Cerebellar cortex (tissue), 1 donor: Measurements from ENCODE around the gene CHAT.
A peak's percentile ranks its signal among the peaks of the same experiment; 100 is the strongest.

Experiments
- DNase-seq: peaks from one replicate; pipeline ENCODE4 v3.0.0-alpha.2; 2015; ENCODE audit warnings: low spot score

Gene CHAT

DNA sequence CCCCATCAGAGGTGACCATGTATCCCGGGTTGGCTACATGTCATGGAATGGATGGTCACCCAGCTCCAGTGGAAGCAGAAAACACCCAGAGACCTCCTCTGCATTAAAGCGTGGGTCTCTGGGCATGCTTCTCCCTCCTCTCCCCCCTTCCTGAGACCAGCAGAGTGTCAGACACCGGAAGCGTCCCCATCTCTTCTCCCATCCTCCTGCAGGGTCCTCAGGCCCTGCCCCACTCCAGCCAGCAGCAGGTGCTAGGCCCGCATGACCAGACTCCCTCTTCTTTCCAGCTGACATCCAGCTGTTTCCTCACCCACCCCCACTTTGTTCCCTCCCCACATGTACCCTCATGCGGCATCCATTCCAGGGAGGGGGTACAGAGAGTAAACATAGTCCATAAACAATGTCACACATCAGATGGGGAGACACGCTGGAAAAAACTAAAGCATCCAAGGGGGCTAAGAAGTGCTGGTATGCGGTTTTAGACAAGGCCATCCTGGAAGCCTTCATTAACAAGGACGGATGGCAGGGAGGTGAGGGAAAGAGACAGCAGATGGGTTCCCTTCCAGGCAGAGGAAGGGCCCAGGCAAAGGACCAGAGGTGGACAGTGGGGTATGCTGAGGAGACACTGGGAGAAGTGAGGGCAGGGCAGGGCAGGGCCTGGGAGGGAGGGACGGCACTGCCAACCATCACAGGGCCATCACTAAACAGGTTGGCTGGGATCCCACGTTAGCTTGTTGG, 16.2 kb upstream of the CHAT start:
- no peak for DNase-seq

DNA sequence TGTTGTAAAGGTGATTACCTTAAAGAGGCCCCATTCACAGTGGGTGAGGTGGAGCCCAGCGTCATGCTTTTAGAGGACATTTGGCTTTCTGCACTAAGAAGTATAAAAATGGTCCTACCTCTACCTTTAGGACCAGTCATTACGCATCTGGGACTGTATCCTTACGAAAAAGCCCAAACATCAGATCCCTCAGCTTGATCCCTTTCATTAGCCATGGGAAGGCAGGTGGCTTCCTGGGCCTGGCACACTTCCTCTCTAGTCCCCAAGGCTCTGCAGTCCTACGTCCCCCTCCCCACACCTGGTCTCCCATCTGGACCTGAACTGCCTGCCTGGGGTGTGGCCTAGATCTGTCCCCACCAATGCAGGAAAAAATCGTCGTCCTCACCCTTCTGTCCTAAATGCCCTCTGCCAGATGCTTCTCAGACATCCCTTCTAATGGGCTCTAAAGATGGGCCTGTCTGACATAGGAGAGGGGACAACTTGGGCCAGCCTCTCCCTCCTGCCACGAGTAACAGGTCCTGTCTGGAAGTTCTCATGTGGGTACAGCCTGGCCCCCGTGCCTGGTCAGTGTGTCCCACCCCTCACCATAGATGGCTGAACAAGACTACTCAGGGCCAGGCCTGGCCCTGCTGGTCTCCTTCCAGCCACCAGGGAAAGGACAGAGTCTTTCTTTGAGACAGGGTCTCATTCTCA, 15.5 kb upstream of the CHAT start:
- DNase-seq, result no peak

GRCh38 chr10:49598986-49599385, 14.9 kb upstream of the CHAT start:
- DNase-seq, result no peak

DNA sequence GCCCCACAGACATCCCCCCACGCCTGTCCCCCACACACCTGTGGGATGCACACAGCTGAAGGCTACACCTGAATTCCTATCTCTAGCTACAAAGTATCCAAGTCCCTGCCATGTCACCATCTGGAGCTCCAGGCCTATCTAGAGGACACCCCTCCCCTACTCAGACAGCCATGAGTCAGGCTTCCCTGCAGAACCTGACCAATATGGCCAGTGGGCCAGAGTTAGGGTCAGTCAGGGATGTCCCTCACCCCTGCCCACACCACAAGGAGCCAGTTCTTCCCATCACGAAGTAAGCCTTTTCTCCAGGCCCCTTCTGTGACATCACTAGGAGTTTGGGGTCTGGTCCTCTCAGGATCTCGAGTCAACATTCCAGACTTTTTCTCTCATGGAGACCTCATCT, 14.3 kb upstream of the CHAT start:
- DNase-seq, result no peak

GRCh38 chr10:49600046-49600445, 13.8 kb upstream of the CHAT start:
- no peak for DNase-seq

- DNase-seq, result no peak
Measured at GRCh38 chr10:49600781-49601400, 12.9 kb upstream of the CHAT start.

- DNase-seq, result no peak
Measured at GRCh38 chr10:49601857-49602256, 12.0 kb upstream of the CHAT start.

- no peak for DNase-seq
Measured at GRCh38 chr10:49602380-49603023, 11.3 kb upstream of the CHAT start.

DNA sequence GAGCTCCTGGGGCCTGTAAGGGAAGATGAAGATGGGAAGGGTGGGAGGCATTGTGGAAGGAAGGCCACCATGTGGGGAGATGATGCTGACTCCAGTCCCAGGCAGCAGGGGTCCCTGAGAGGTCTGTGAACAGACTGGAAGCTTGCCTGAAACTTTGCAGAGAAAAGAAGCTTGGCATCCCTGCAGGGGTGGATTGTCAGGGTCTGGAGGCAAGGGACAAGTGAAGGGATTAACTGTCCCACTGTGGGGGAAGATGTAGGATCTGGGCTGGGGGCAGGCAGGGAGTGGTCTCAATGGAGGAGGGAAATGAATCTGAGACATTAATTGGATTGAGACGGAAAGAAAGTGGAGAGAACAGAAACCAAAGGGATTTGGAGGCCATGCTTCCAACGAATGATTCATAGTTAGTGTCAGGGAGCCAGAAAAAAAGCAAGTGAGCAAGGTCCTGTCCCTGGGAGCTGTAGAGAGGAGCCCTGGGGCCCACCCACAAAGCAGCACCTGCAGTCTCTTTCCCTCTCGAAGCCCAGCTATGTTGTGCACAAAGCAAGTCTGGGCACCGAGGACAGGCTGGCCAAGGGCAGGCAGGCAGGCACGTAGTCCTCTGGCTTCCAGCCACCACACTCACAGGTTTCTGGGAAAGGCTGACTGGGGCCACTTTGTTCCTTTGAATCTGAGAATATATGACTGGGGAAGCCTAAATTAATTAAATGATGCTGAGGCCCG, 8.5 kb upstream of the CHAT start:
- DNase-seq, result peak; percentile 33

DNA sequence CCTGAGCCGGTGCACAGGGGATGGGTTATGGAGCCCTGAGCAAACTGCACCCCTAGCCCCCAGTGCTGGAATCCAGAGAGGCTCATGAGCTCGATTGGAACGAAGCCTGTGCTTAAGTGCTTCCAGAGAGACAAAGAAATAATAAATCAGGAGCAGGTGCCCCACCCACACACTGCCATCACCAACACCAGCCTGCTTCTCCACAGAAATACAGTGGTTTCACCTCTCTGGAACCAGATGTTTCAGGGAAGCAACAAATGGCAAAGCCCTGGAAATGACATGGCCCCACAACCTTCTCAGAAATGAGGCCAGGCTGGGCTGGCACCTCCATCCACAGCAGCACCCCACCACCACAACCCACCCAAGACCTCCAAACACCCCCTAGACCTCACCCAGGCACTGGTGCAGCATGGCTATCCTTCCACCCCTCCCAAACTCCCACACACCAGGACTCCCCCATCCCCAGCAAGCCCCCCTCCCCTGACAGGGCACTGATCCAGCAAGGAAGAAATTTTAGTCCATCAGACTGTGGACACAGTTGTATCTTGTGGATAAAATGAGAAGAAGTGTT, 7.8 kb upstream of the CHAT start:
- no peak for DNase-seq

GRCh38 chr10:49606981-49607535, 6.8 kb upstream of the CHAT start:
- DNase-seq, result no peak

GRCh38 chr10:49608166-49609005, 5.5 kb upstream of the CHAT start:
- no peak for DNase-seq

DNA sequence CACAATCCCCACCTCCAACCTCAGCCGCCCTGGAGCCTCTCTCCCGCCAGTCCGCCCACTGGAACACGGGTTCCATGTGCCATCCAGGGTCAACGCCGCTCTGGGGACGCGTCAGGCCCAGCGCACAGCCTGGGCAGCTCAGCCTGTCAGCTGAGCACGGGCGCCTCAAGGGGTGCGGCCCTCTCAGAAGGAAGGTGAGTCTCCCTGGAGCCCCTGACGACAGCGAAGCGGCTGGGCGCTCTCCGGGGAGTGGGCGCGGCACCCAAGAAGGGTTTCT, 4.9 kb upstream of the CHAT start:
- no peak for DNase-seq

GRCh38 chr10:49609283-49610113, 4.3 kb upstream of the CHAT start:
- no peak for DNase-seq

- no peak for DNase-seq
Measured at GRCh38 chr10:49610114-49610457, 3.8 kb upstream of the CHAT start, which contains the start of gene SLC18A3. Gene SLC18A3, plus strand, starts transcription at chr10:49610310. Its CDS starts 431 bp downstream, at chr10:49610741.

DNA sequence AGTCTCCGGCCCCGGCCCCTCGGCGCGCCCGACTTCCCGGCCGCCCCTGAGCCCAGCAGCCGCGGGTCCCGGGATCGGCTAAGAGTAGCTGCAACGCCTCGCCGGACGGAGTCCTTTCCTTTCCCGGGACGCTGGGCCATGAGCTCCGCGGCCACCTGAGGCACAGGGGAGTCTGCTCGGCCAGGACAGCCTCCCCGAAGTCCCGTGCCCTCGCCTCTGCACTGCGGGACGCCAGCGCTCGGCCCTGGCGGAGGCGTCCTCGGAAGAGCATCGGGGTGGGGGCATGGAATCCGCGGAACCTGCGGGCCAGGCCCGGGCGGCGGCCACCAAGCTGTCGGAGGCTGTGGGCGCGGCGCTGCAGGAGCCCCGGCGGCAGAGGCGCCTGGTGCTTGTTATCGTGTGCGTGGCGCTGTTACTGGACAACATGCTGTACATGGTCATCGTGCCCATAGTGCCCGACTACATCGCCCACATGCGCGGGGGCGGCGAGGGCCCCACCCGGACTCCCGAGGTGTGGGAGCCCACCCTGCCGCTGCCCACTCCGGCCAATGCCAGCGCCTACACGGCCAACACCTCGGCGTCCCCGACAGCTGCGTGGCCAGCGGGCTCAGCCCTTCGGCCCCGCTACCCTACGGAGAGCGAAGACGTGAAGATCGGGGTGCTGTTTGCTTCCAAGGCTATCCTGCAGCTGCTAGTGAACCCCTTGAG, 3.2 kb upstream of the CHAT start:
- DNase-seq, result no peak

DNA sequence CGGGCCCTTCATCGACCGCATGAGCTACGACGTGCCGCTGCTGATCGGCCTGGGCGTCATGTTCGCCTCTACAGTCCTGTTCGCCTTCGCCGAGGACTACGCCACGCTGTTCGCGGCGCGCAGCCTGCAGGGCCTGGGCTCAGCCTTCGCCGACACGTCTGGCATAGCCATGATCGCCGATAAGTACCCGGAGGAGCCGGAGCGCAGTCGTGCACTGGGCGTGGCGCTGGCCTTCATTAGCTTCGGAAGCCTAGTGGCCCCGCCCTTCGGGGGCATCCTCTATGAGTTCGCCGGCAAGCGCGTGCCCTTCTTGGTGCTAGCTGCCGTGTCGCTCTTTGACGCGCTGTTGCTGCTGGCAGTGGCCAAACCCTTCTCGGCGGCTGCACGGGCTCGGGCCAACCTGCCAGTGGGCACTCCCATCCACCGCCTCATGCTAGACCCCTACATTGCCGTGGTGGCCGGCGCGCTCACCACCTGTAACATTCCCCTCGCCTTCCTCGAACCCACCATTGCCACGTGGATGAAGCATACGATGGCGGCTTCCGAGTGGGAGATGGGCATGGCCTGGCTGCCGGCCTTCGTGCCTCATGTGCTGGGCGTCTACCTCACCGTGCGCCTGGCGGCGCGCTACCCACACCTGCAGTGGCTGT, 2.5 kb upstream of the CHAT start:
- DNase-seq, result no peak

DNA sequence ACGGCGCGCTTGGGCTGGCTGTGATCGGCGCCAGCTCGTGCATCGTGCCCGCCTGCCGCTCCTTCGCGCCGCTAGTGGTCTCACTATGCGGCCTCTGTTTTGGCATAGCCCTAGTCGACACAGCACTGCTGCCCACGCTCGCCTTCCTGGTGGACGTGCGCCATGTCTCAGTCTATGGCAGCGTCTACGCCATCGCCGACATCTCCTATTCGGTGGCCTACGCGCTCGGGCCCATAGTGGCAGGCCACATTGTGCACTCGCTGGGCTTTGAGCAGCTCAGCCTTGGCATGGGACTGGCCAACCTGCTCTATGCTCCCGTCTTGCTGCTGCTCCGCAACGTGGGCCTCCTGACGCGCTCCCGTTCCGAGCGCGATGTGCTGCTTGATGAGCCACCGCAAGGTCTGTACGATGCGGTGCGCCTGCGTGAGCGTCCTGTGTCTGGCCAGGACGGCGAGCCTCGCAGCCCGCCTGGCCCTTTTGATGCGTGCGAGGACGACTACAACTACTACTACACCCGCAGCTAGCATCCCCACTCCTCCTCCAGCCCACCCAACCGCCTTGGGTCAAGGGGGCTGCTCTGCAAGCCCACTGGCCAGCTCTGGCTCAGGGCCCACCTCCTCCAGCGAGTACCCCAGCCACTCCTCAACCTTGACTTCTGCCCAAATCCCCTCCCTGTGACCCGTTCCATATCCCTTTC, 1.9 kb upstream of the CHAT start:
- DNase-seq, result no peak
